Keratinocyte (primary cell): ENCODE measurements around the gene LCE6A.

Source experiments
- CTCF ChIP-seq, 3 experiments: IDR thresholded peaks in 1 of 3; conservative IDR thresholded peaks in 1 of 3; optimal IDR thresholded peaks in 1 of 3; 2 replicates in 2 of 3; 3 replicates in 1 of 3; pipeline versions ENCODE3 to v1.5.1; 2011; ENCODE audit warnings: low read length in 3 of 3, mild to moderate bottlenecking in 3 of 3, moderate library complexity in 2 of 3, control low read depth in 1 of 3, inconsistent platforms in 1 of 3; ENCODE audit not compliant: insufficient read depth in 2 of 3; ENCODE audit errors: extremely low read depth in 1 of 3
- EZH2 ChIP-seq: IDR thresholded peaks from one replicate; pipeline ENCODE4 v1.6.1; 2012; ENCODE audit warnings: inconsistent platforms, mild to moderate bottlenecking, low read length, moderate library complexity

- peak; percentile 9 to 50 (median 25) for TF ChIP-seq CTCF (optimal IDR thresholded peaks at IDR 0.05 in 1 of 3, IDR thresholded peaks at IDR 0.05 in 1 of 3, conservative IDR thresholded peaks at IDR 0.05 in 1 of 3; ENCODE audit: extremely low read depth in 1 of 3, insufficient read depth in 2 of 3, low read length in 3 of 3)
- no peak for TF ChIP-seq EZH2
These were observed 38.3 kb downstream of the LCE6A start for GRCh38 chr1:152880907-152881306.
